Neural progenitor cell (in vitro differentiated cells): Measurements from ENCODE around the gene TP73.

Experiments used
- CTCF ChIP-seq: fragments of 200-600 bp; sonication (generic); IDR thresholded peaks from 2 replicates; pipeline ENCODE4 v1.5.1; 2017; ENCODE audit warnings: antibody characterized with exemption, mild to moderate bottlenecking
- EZH2 ChIP-seq: fragments of 200-600 bp; sonication (generic); IDR thresholded peaks from 2 replicates; pipeline ENCODE4 v1.6.1; 2017; ENCODE audit warnings: antibody characterized with exemption, mild to moderate bottlenecking, moderate library complexity

GRCh38 chr1:3610527-3611169, 41.7 kb upstream of the TP73 start:
- TF ChIP-seq CTCF (no peak), EZH2 (no peak)
